Epithelial cell of proximal tubule (primary cell): ENCODE measurements around the gene WFIKKN2. TPM values are rescaled to one million over a fixed set of nuclear protein-coding genes. Genes with fewer than 3 reads are reported as not detected.
"Not testable (repeated sequence)": the region's sequence is repeated elsewhere in the genome, so short reads cannot be mapped to it uniquely, and the experiment has no call there.

ENCODE experiments used
- DNase-seq: peaks from one replicate; pipeline ENCODE4 v3.0.0-alpha.2; 2011; ENCODE audit warnings: low read depth
- H3K4me3 ChIP-seq: 2 replicates; pipeline ENCODE4 v1.5.1; 2011; ENCODE audit warnings: low read depth, mild to moderate bottlenecking, low read length
- CTCF ChIP-seq: conservative IDR thresholded peaks from 2 replicates; pipeline ENCODE4 v1.5.1; 2012; ENCODE audit warnings: low read depth, mild to moderate bottlenecking, low read length
- total RNA-seq: library from RNA; depleted of rRNA; stranded (reverse); fragments of >200 nt; gene quantifications from 2 replicates; pipeline ENCODE4 v1.2.3, GENCODE V29; 2015

Gene WFIKKN2
- total RNA-seq, 1 donor from 2014 or later: not detected

- DNase-seq: no peak
- no peak for TF ChIP-seq CTCF
- H3K4me3 ChIP-seq: no peak overlapping the region
Observed at GRCh38 chr17:50803676-50804075, 31.7 kb upstream of the WFIKKN2 start.

GRCh38 chr17:50804749-50805475 is 30.5 kb upstream of the WFIKKN2 start:
- DNase-seq: not testable (repeated sequence)

GRCh38 chr17:50805486-50805885 is 29.9 kb upstream of the WFIKKN2 start:
- no peak overlapping the region for H3K4me3 ChIP-seq
- no peak for DNase-seq
- no peak for TF ChIP-seq CTCF

More at GRCh38 chr17:50804749-50805475, 30.5 kb upstream of the WFIKKN2 start:
- H3K4me3 ChIP-seq: not testable (repeated sequence)

- DNase-seq: no peak
- no peak overlapping the region for H3K4me3 ChIP-seq
- TF ChIP-seq CTCF: peak; percentile 26
Observed at GRCh38 chr17:50806141-50806643, 29.2 kb upstream of the WFIKKN2 start.

- DNase-seq: no peak
- TF ChIP-seq CTCF: no peak
- H3K4me3 ChIP-seq: no peak overlapping the region
Observed at GRCh38 chr17:50807009-50807408, 28.4 kb upstream of the WFIKKN2 start.

GRCh38 chr17:50807675-50808074 is 27.7 kb upstream of the WFIKKN2 start:
- TF ChIP-seq CTCF: no peak
- DNase-seq: no peak
- no peak overlapping the region for H3K4me3 ChIP-seq

GRCh38 chr17:50808413-50808812 is 27.0 kb upstream of the WFIKKN2 start:
- H3K4me3 ChIP-seq: no peak overlapping the region
- DNase-seq: no peak
- no peak for TF ChIP-seq CTCF
